Heart right ventricle (tissue), 16 donors: ENCODE results near the gene MRFAP1L1. TPM values are rescaled to one million over a fixed set of nuclear protein-coding genes. Genes with fewer than 3 reads are reported as not detected.

ENCODE experiments used
- ATAC-seq, 8 donors: fragments of 200-7000 bp; cut with Tn5 transposase; one replicate each; pipeline ENCODE4 v1.9.1; 2020; ENCODE audit warnings: mild to moderate bottlenecking in 8 of 8, moderate library complexity in 8 of 8, moderate number of reproducible peaks in 1 of 8
- DNase-seq, 2 donors: peaks; one replicate each; pipeline ENCODE4 v3.0.0-alpha.2; 2020
- H3K27ac ChIP-seq, 10 donors: fragments of 200-600 bp; sonication (generic) in 2 of 10; one replicate each; pipeline versions ENCODE4 v1.5.0 to v1.8.0; 2020 to 2022; ENCODE audit warnings: mild to moderate bottlenecking in 3 of 10
- H3K27me3 ChIP-seq, 7 donors: fragments of 200-600 bp; one replicate each; pipeline ENCODE4 v1.8.0; 2021 to 2022; ENCODE audit warnings: mild to moderate bottlenecking in 2 of 7
- H3K36me3 ChIP-seq, 9 donors: fragments of 200-600 bp; sonication (generic) in 1 of 9; one replicate each; pipeline versions ENCODE4 v1.5.0 to v1.8.0; 2020 to 2022; ENCODE audit warnings: mild to moderate bottlenecking in 2 of 9
- H3K4me1 ChIP-seq, 9 donors: fragments of 200-600 bp; sonication (generic) in 1 of 9; one replicate each; pipeline versions ENCODE4 v1.5.0 to v1.8.0; 2020 to 2022; ENCODE audit warnings: mild to moderate bottlenecking in 4 of 9
- H3K4me3 ChIP-seq, 10 donors: fragments of 200-600 bp; sonication (generic) in 2 of 10; one replicate each; pipeline versions ENCODE4 v1.5.0 to v1.8.0; 2020 to 2022; ENCODE audit warnings: mild to moderate bottlenecking in 7 of 10, moderate library complexity in 2 of 10
- H3K9me3 ChIP-seq, 11 donors: fragments of 200-600 bp in 10 of 11; sonication (generic) in 2 of 11; one replicate each; pipeline versions ENCODE4 v1.5.0 to v1.8.0; 2013 to 2022; ENCODE audit warnings: mild to moderate bottlenecking in 2 of 11, control low read depth in 1 of 11, moderate library complexity in 1 of 11
- WGBS, 2 donors: extraction: QIAGEN DNeasy Blood & Tissue Kit; methylation state at CpG; one replicate each; pipeline ENCODE4 v1.1.7; 2013; ENCODE audit warnings: inconsistent platforms in 1 of 2; 5-methylcytosine and 5-hydroxymethylcytosine counted together
- intact Hi-C, 10 donors: fragments of 100-400 bp; cut with DNase I; formaldehyde crosslinking; loops; one replicate each; pipeline versions ENCODE4 v1.11.1 to v1.14.2; 2022
- polyA plus RNA-seq, 2 donors: library from polyadenylated mRNA; stranded (reverse); fragments of 200-250 nt; gene quantifications; one replicate each; pipeline ENCODE4 v1.2.3, GENCODE V29; 2013
- total RNA-seq, 10 donors: library from RNA; stranded (reverse); fragmentation: NEBNext Ultra II Directional in 3 of 10; extraction: Animal tissue kit (Norgen Biotek cat#: 25700) in 3 of 10; gene quantifications; one replicate each; pipeline versions ENCODE4 v1.2.1 to v1.2.4, GENCODE V29; 2021 to 2023
- TF ChIP-seq, protein P1 (sequence below), 9 donors: fragments of 200-600 bp; sonication (generic) in 2 of 9; IDR thresholded peaks; one replicate each; pipeline versions ENCODE4 v1.5.0 to v1.8.0; 2021 to 2022; ENCODE audit warnings: antibody characterized with exemption in 9 of 9, mild to moderate bottlenecking in 5 of 9, moderate library complexity in 1 of 9
- donor health status: Arrhythmogenic right ventricular cardiomyopathy.
- donor health status: ischemic (EF 13 %, LVEDD 7.1; RV severe dilation, severe dysfunction).
- donor health status: healthy with polysubstance abuse.
- donor health status: DM: no; HTN: yes; CAD: no.
- donor health status: DM: no; HTN: no; CAD: no.
- donor health status: ischemic (EF 25% LVEDD 6.9; RV normal size, moderate dysfunction).
- donor health status: ischemic (EF 25% LVEDD 5.7; RV mildly dilated, moderate dysfunction).
- donor health status: healthy.
- donor health status: DM: yes; HTN: yes; CAD: no.
- donor health status: Ischemic cardiomyopathy.
- donor health status: ischemic (EF 35%, LVEDD 5.7; RV mildly dilated, moderate dysfunction).
- donor health status: nonischemic (EF 11% LVEDD 7.7; RV severe dilation, severe dysfunction).
- donor health status: DM: yes; HTN: yes; CAD: no.
- donor health status: PGD.
- donor health status: ischemic (EF 29% LVEDD 5.4; RV normal size, mild dysfunction).
- donor health status: nonischemic (EF 23%, LVEDD 6.1; RV moderate dilation, normal function).

The MRFAP1L1 gene
- total and polyA plus RNA-seq, 12 donors = 37.5 to 73.7 (median 42.8) TPM

DNA sequence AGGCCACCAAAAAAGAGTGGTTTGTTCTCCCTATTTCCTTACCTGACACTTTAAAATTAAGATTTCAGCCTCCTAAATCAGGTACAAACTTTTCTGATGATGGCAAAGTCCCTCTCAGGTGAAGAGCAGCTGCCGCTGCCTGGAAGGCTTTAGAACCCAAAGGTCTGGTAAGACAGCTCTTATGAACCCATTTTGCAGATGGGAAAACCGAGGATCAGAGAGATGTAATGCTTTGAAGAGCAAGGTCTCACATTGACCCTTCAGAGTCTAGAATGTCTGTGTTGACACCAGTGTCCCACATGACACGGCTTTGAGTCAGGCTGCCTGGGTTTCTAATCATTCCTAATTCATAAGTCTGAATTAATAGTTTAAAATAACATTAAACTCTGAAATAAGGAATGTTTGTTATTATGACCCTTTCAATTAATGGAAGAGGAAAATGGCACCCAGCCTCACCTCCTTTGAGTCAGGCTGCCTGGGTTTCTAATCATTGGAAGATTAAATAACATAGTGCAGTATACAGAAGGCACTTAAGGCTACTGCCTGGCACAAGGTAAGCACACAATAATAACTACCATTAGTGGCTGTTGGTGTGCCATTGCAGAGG, 44.9 kb upstream of the MRFAP1L1 start:
- no peak overlapping the region for H3K4me3 ChIP-seq
- peaks cover 0 to 26% (median 4%) of the 10 kb centered on the region in 9 donors for H3K4me1 ChIP-seq
- WGBS, 2 donors = 92 to 94% methylated on average over 3 of the region's 3 CpGs
- no peak overlapping the region for H3K27ac ChIP-seq
- TF ChIP-seq, protein P1, sequence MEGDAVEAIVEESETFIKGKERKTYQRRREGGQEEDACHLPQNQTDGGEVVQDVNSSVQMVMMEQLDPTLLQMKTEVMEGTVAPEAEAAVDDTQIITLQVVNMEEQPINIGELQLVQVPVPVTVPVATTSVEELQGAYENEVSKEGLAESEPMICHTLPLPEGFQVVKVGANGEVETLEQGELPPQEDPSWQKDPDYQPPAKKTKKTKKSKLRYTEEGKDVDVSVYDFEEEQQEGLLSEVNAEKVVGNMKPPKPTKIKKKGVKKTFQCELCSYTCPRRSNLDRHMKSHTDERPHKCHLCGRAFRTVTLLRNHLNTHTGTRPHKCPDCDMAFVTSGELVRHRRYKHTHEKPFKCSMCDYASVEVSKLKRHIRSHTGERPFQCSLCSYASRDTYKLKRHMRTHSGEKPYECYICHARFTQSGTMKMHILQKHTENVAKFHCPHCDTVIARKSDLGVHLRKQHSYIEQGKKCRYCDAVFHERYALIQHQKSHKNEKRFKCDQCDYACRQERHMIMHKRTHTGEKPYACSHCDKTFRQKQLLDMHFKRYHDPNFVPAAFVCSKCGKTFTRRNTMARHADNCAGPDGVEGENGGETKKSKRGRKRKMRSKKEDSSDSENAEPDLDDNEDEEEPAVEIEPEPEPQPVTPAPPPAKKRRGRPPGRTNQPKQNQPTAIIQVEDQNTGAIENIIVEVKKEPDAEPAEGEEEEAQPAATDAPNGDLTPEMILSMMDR (IDR thresholded peaks at IDR 0.05) = no peak
- intact Hi-C loops = no loop called here
- DNase-seq = no peak
- no peaks in the 10 kb centered on the region for H3K27me3 ChIP-seq
- H3K9me3 ChIP-seq = no peaks in the 10 kb centered on the region
- ATAC-seq = no peak
- no peaks in the 10 kb centered on the region for H3K36me3 ChIP-seq

DNA sequence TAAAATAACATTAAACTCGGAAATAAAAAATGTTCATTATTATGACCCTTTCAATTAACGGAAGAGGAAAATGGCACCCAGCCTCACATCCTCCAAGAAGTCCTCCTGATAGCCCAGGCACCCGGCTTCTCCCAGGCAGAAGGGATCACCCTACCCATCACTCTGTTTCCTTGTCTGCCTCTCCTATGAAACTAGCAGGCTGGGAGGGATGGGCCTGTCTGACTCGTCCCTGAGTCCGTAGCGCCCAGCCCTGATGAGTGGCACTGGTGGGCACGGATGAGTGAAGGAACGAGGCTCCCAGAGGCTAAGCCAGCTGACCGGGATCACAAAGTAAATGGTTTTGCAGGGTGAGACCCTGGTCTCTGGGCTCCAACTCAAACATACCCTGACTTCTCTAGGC, 44.2 kb upstream of the MRFAP1L1 start:
- no peak for DNase-seq
- intact Hi-C loops = no loop called here
- Histone ChIP-seq H3K27ac (no peak overlapping the region), H3K36me3 (no peaks in the 10 kb centered on the region), H3K4me1 (peaks cover 3 to 33% (median 10%) of the 10 kb centered on the region in 9 donors), H3K4me3 (no peak overlapping the region), H3K9me3 (no peaks in the 10 kb centered on the region), H3K27me3 (no peaks in the 10 kb centered on the region)
- TF ChIP-seq, protein P1 (IDR thresholded peaks at IDR 0.05) = no peak
- no peak for ATAC-seq
- WGBS, 2 donors = 92 to 96% methylated on average over 9 of the region's 9 CpGs

DNA sequence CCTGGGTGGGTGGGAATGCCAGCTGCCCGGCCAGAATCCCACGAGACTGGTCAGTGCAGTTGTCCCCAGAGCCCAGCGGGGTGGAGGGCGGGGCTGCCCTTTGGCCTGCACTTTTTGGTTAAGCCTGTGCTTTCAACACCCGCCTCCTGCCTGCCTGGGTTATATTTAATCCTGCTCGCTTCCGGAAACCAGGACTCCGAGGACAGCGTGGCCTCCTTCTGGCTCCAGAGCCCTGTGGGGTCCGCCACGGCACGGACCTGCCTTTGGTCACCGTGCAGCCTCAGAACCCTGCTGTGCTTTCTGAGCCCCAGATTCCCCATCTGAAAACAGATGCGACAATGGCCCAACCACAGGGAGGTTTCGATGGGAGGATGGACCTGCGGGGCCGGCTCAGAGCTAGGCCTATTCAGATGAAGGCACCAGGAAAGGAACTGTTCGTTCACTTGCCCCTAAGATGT, 43.5 kb upstream of the MRFAP1L1 start:
- no peaks in the 10 kb centered on the region for H3K27me3 ChIP-seq
- ATAC-seq (peak in 4 of 8 donors; percentile 16 to 52 (median 28)), DNase-seq (no peak)
- H3K4me1 ChIP-seq = peaks cover 3 to 34% (median 14%) of the 10 kb centered on the region in 9 donors
- H3K27ac ChIP-seq = peak overlapping the region in 2 of 10 donors; percentile 14 to 73
- TF ChIP-seq, protein P1 (IDR thresholded peaks at IDR 0.05) = no peak
- no peaks in the 10 kb centered on the region for H3K36me3 ChIP-seq
- intact Hi-C loops = no loop called here
- no peak overlapping the region for H3K4me3 ChIP-seq
- WGBS, 2 donors = 61 to 66% methylated on average over 18 of the region's 18 CpGs
- H3K9me3 ChIP-seq = no peaks in the 10 kb centered on the region

DNA sequence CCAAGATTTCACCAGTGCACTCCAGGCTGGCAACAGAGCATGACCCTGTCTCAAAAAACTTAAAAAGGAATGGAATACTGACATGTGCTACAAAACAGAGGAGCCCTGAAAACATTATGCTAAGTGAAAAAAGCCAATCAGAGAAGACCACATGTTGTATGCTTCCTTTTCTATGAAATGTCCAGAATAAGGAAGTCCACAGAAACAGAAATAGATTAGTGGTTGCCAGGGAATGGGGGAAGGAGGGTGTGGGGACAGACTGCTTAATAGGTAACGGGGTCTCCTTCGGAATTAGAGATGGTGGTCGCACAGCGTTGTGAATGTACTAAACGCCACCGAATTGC, 42.8 kb upstream of the MRFAP1L1 start:
- intact Hi-C loops = no loop called here
- peaks cover 6 to 37% (median 21%) of the 10 kb centered on the region in 9 donors for H3K4me1 ChIP-seq
- DNase-seq (no peak), ATAC-seq (no peak)
- H3K36me3 ChIP-seq = no peaks in the 10 kb centered on the region
- H3K9me3 ChIP-seq = no peaks in the 10 kb centered on the region
- TF ChIP-seq, protein P1 (IDR thresholded peaks at IDR 0.05) = no peak
- no peak overlapping the region for H3K4me3 ChIP-seq
- 91 to 94% methylated on average over 6 of the region's 6 CpGs for WGBS, 2 donors
- H3K27me3 ChIP-seq = no peaks in the 10 kb centered on the region
- H3K27ac ChIP-seq = peak overlapping the region in 2 of 10 donors; percentile 14 to 73
